NCI-H2196 treated with DMSO at 0.1 percent for 48 hours (cell line): ENCODE measurements around the gene GAB2.
"Not testable (repeated sequence)": the region's sequence is repeated elsewhere in the genome, so short reads cannot be mapped to it uniquely, and the experiment has no call there.

ENCODE experiments used
- DNase-seq: peaks from one replicate; lab custom pipeline; 2025; ENCODE audit not compliant: unreplicated experiment; lab: John Stamatoyannopoulos, UW

The GAB2 gene

DNA sequence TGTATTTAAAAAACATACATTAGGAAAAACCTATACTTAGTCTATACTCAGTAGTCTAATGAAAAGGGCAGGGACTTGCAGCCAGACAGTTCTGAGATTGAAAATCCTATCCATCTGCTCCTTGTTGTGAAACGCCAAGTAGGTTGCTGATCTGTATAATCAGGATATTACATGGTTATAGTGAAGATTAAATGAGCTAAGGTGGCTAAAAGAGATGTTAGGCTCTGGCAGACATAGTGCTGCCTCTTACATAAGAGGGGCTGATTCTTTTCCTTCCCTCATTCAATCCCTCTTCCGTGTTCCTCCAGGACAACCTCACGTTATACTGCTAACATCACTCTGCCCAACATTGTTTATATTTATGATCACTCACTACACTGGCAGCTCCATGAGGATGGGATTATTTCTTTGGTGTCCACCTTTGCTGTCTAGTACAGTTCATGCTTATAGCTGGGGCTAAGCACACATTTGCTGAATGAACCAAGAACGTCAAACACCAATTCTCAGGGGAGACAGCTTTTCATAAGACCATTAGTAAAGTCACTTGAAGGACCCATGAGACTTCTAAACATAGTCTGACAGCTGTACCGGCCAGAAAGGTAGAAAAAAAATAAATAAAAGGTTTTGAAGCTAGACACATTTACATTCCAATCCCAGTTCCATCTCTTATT is 46.3 kb downstream of the GAB2 start:
- no peak for DNase-seq

DNA sequence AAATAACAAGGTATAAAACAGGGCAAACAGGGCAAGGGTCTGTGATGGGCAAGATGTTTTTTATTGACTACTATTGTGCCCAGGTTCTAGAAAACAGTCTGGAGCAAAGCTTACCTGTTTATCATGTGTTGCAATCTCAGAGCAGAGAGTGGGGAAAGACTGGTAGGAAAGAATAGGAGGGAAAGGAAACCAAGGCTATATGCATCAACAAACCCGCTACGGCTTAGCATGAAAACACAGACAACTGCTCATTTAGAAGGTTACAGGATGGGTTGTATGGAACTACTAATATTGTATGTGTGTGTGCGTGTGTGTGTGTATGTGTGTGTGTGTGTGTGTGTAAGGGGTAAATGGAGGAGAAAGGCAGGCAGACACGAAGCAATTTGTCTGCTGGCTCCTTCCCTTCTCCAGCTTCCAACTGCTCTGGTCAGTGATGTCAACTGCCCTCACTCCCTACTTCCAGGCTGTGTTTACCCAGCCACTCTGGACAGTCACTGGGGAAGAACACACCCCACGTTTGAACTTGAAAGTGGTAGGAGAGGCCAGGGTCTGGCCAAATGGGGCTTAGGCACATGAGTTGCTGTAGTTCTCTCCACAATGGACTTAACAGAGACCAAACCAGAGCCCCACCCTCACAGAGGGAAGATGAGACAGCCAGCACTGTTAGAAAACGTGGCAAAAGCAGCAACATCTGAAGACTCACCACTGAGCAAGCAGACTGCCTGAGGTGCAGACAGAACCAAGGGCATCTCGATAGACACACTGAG is 47.0 kb downstream of the GAB2 start:
- DNase-seq = no peak

DNA sequence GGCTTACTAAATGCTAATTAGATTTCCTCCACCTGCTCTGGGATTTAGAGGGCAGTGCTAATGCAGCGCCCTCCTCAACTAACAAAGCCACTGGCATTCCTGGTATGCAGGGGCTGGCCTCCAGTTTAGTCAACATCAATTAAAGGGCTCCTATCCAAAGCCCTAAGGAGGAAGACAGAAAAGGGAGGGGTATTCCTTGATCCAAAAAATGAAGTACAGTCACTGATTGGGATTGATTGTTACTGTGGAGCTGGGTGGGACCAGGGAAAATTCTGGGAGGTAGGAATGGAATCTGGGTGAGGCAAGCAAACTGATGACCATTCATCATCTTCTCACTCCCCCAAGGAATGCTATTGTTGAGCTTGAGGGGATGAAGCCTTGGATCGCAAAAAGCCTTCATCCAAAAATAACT is 52.2 kb downstream of the GAB2 start:
- DNase-seq = no peak

DNA sequence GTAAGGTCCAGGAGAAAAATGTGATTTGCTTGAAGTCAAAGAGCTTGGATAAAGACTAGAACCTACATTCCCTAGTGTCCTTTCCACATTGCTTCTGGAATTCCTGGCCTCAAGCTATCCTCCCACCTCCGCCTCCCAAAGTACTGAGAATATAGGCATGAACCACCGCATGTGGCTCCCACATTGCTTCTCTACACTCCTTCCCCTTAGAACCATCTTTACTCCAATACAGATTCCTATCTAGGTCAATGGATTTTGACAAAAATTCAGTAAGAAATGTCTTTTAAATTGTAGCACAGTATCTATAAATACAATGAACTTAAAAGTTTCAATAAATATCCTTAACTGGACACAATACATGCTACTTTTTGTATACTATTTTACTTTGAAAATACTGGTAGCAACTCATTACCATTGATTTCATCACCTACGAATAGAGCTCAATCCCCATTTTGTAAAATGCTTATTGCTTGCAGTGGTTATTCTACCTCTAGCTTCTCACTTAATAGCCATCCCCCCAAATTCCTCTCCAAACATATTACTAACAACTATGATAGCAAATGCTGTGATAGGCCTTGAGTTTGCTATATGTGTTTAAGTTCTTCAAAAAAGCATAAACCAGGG is 53.4 kb downstream of the GAB2 start:
- no peak for DNase-seq

DNA sequence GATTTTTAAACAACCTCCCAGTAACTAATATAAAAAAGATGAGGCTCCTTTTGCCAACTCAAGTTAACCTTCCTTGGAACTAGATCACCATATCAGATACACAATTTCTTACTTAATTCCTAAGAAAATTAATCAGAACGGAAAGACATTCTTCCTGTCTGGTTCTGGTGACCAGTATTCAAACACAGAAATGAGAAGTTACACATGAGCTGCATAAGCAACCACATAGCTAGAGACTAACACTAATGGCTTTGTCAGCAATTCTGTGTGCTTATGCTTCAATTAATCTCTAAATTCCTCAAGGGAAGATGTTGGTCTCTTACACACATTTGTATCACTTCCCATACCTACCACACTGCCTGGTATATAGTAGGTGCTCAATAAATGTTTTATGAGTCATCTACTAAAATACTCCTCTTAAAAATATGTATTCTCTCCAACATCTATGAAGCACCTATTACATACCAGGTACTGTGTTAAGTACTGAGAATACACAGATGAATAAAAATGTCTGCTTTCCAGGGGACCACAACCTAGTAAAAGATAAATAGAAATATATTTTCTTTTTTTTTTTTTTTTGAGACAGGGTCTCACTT is 54.5 kb downstream of the GAB2 start:
- no peak for DNase-seq

DNA sequence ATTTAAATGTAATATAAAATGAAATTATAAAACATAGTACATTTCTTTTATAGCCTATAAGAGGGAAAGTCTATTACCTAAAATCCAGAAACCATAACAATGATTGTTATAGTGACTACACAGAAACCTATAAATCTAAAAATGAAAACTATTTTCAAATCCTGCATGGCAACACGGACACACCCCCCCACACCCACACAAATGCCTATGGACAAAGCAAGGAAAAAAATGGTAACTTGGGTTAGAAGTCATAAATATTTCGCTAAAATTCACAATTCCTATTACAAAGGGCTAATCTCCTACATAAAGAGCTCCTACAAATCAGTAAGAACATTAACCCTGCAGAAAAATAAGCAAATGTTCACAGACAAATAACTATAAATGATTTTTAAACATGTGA is 56.4 kb downstream of the GAB2 start:
- DNase-seq = no peak

DNA sequence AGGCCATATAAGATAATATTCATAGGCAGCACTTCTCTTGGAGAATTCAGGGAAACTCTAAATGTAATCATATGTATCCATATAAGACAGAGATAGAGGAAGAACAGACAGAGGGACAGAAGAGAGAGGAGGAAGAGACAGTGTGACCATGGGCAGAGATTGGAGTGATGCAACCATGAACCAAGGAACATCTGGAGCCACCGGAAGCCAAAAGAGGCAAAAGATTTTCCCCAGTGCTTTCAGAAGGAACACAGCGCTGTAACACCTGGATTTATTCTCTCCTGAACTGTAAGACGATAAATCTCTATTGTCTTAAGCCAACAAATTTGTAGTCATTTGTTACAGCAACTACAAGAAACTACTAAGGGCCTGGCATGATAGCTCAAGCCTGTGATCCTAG is 57.7 kb downstream of the GAB2 start:
- no peak for DNase-seq

DNA sequence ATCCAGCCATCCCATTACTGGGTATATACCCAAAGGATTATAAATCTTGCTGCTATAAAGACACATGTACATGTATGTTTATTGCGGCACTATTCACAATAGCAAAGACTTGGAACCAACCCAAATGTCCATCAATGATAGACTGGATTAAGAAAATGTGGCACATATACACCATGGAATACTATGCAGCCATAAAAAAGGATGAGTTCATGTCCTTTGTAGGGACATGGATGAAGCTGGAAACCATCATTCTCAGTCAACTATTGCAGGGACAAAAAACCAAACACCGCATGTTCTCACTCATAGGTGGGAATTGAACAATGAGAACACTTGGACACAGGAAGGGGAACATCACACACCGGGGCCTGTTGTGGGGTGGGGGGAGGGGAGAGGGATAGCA is 59.7 kb downstream of the GAB2 start:
- not testable (repeated sequence) for DNase-seq

DNA sequence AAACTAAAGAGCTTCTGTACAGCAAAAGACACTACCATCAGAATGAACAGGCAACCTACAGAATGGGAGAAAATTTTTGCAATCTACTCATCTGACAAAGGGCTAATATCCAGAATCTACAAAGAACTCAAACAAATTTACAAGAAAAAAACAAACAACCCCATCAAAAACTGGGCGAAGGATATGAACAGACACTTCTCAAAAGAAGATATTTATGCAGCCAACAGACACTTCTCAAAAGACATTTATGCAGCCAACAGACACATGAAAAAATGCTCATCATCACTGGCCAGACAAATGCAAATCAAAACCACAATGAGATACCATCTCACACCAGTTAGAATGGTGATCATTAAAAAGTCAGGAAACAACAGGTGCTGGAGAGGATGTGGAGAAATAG is 60.2 kb downstream of the GAB2 start:
- DNase-seq = not testable (repeated sequence)

DNA sequence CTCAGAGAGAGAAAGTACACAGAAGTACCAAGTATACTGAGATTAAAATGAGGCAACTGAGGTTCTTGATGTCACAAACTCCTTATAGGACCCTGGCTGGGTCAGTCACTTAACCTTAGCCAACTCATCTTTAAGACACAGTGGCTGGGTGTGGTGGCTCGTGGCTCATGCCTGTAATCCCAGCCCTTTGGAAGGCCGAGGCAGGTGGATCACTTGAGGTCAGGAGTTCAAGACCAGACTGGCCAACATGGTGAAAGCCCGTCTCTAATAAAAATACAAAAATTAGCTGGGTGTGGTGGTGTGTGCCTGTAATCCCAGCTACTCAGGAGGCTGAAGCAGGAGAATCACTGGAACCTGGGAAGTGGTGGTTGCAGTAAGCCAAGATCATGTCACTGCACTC is 61.9 kb downstream of the GAB2 start:
- not testable (repeated sequence) for DNase-seq

DNA sequence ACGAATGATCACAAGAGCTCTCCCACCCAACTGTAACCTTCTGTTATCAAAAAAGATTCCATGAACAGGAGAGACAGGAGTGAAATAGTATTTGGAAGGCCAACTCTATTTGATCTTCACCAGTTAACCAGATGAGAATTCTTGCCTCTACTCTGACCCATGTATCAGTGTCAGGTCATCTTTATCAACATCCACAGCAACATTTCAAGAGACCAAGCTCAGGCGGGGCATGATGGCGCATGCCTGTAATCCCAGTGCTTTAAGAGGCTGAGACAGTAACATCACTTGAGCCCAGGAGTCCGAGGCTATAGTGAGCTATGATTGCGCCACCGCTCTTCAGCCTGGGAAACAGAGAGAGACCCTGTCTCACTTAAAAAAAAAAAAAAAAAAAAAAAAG is 62.3 kb downstream of the GAB2 start:
- DNase-seq = no peak

DNA sequence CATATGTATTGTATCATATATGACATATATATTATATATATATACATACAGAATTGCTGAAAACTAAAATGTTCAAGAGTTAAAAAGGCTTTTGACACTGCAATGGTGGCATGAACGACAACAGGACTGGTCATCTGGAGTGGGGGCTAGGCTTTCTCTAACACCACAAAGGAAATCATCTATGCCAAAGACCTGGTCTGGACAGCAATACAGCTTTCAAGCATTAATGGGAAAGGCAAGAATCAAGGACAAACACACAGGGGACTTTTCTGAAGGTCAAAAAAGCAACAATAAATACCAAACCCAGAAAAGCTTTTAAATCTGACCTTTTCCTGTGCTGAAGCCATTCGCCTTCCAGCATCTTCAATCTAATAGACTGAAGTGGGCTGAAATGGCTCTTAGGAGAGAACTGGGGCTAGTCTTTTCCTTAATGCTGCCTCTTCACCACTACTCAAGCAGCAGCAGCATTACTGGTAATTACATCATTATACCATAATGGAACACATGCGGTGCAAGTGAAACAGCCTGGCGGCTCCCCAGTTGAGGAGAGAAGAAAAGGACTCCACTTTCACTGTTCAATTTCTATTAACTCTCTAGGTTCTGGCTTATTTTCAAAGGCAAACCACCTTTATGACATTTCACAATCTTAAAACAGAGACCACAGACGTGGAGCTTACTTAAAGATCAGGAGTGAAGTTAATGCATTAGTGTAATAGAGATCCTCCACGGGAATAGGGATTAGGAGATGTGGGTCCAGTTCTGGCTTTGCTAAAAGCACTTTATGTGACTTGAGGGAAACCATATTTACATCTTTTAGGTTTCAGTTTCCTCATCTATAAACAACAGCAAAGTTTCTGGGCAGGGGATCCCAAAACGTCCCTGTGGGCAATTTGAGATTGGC is 63.0 kb downstream of the GAB2 start:
- DNase-seq = no peak

DNA sequence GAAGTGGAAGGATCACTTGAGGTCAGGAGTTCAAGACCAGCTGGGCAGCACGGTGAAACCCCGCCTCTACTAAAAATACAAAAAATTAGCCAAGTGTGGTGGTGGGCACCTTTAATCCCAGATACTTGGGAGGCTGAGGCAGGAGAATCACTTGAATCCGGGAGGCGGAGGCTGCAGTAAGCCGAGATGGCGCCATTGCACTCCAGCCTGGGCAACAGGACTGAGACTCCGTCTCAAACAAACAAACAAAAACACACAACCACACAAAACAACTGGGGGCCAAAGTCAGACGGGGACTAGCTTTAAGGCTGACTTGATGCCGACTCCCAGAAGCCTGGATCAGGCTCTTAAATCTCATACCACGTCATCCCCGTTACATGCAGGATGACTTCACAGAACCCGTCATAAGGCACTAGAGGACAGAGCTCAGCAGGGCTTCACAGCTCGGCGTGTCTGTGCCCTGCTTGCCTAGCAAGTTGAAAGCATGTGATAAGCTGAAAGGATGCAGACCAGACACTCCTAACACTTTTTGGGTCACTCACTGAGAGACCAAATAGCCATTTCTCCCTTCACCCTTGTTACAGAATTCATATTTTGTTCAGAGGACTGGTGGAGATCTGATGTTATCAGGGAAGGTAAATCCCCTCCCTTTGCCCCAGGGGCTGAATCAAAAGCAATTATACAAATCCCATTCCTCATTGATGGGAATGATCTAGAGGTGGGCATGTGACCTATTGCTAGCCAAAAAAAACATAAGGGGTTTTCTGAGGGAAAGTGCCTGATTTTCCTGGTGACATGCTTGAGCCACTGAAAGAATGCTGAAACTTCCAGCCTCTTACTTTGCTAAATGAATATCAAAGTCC is 65.4 kb downstream of the GAB2 start:
- DNase-seq = no peak

DNA sequence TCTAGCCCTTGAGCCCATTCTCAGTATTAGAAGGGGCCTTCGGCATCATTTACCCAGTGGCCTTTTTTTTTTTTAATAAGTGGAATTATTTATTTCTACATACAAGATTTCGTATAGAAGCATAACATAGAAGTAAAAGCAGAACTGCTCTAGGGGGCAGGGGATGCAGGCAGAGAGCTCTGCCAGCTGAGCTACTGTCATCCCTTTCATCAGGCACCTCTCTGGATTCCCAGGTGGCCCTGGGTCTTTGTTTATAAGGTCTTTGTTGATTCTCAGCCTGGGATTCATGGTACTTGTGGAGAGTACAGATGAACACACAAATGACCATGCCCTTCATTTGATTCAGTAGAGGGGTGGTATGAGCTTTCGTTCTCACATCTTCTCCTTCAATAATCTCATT is 66.4 kb downstream of the GAB2 start:
- no peak for DNase-seq

DNA sequence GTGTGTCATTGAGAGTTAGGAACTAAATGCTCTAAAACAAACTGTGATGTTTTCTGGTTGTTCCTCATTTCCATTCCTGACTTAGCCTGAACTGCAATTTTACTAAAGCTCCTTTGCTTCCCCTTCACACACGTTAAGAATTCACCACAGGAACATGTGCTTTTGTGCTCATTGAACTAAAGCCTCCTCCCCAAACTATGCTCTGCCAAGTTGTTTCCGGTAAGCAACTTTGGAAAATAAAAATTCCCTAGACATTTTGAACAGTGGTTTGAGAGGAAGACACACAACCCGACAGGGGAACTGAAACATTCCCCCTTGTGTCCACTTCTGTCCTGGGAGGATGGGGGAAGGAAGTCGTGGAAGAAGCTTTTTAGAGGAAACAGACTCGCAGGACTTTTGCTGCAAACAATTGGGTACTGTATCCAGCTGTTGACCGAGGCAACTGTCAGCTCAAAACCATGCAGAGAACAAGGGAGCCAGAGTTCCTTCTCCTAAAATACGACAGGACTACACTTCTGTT is 66.9 kb downstream of the GAB2 start:
- no peak for DNase-seq

DNA sequence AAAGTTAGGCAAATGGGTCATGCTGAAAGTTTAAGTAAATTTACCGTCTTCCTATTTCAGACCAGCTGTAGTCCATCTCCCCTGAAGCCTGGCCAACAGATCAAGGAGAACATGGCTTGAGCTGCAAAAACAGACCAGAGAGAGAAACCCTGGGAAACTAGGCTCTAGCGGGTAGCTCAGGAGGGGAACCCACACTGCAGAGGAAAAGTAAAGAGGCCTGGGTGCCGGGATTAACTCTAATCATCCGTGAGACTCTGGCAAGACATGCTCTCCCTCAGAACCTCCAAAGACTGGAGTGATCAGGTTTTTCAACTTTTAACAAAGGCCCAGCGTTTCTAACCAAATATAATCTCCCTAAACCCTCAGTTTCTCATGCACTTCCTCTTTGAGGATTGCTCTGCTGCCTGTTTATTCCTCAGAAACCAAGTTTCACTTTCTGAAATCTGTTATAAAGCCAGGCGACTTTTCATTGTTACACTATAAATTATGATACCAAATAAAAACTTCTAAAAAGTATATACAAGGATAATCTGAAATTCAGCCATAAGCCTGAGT is 67.5 kb downstream of the GAB2 start:
- no peak for DNase-seq

DNA sequence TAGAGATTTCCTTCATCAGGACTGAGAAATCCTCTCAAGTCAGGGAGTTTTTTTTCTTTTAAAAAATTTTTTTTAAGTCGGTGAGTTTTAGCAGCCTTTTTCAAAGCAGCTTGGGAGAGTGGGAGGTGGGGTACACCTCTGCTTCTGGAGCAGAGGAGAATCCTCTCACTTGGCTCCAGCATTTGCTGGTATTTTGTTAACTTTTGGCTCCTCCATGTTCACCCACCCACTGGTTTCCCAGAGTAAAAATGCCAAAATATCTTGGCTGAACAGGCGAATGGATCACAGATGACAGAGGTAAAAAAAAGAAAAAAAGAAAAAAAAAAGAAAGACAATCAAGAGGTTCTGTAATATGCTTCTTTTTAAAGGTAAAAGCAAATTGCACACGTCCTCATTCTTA is 68.0 kb downstream of the GAB2 start:
- DNase-seq = no peak

DNA sequence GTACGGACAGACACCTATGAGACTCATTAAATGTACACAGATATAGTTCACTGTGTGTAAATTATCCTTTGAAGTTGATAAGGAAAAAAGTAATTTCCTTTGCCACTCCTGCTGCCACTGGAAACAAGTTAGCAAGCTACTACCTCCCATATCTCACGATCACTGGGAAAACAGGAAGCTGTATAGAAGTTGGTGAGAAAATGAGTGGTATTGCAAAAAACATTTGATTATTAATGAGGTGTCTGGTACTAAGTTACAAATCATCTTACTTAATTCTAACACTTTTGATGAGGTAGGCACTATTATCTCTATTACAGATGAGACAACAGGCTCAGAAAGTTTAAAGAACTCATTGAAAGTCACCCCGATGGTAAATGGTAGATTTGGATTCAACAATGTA is 68.5 kb downstream of the GAB2 start:
- DNase-seq = no peak

DNA sequence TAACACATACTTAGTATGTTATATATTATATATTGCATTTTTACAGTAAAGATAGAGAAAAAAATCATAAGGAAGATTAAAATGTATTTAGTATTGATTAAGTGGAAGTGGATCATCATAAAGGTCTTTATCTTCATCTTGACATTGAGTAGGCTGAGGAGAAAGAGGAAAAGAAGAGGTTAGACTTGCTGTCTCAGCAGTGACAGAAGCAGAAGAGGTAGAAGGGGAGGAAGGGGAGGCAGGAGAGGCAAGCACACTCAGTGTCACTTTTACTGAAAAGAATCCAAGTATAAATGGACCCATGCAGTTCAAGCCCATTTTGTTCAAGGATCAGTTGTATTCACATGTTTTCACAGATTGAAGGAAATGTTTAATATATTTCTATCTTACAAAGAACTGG is 69.7 kb downstream of the GAB2 start:
- DNase-seq = no peak

DNA sequence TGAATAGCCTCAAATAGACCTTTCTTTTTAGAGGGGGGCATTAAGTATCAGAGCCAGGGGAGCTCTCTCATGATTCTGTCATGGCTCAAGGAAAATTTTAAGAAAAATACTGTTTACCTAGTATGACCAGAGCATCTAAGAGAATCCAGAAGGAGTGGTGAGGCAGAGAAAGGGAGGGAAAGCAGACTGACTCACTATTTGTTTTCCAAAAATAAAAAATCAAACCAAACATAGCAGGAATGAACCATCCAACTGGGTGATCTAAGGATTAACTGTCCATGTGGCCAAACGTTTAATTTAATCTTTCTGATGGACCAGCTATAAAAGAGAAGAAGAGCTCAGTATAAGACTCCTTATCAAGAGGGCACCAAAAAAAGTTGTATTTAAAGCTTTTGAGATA is 70.8 kb downstream of the GAB2 start:
- DNase-seq = no peak
